Measurements from ENCODE around the gene EDC3.

GRCh38 chr15:74646480-74646879, 49.3 kb downstream of the EDC3 start:
- TF ChIP-seq HDAC1 (IDR thresholded peaks at IDR 0.05) (no peak), GATAD2A (IDR thresholded peaks at IDR 0.05) (no peak), ZNF274 (IDR thresholded peaks at IDR 0.05; ENCODE audit: borderline replicate concordance, low read depth, low read length) (no peak), MTA3 (IDR thresholded peaks at IDR 0.05; ENCODE audit: borderline replicate concordance) (no peak)

Measured in K562 (cell line).